NOMO-1 treated with dmso at 0.1 percent for 144 hours (cell line): Measurements from ENCODE around the gene NCAM2.
A peak's percentile ranks its signal among the peaks of the same experiment; 100 is the strongest.
"Not testable (repeated sequence)": the region's sequence is repeated elsewhere in the genome, so short reads cannot be mapped to it uniquely, and the experiment has no call there.

Experiments used
- DNase-seq: peaks from one replicate; lab custom pipeline; 2025; ENCODE audit not compliant: unreplicated experiment; lab: John Stamatoyannopoulos, UW

Gene NCAM2

GRCh38 chr21:21291883-21292569, 293.8 kb downstream of the NCAM2 start:
- DNase-seq = no peak

DNA sequence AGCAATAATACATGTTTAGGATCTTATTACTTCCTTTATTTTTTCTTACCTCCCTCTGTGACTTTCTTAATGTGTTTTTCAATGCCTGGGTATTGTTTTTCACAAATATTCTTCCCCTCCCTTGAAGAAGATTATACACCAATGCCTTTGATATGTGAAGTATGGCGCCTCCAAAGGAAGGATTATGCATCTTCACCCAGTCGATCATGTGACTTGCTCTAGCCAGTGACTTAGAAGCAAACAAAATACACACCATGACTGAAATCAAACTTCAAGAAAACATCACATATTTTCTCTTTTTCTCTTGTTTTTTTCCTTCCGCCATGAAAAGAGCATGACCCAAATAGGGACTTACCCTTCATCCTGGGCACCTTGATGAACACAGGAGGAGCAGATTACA, 297.1 kb downstream of the NCAM2 start:
- DNase-seq = no peak

DNA sequence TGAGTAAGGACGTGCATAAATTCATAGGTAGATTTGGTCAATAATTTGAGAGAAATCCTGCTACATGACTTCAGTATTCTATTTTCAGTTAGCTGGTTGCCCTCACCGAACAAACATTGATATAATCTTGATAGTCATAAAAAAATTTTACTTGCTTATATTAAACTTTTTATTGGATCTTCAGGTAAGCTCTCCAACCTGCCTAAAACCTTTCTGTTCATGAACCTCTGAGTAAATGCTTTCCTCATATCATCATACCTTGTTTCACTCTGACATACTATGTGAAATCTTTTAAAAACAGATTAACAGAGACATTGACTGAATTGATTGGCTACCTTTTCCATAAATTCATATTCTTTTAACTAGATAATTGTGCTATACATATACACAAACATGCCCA, 299.0 kb downstream of the NCAM2 start:
- DNase-seq = no peak

GRCh38 chr21:21301013-21301412, 302.8 kb downstream of the NCAM2 start:
- DNase-seq = no peak

GRCh38 chr21:21309510-21309909, 311.3 kb downstream of the NCAM2 start:
- DNase-seq = no peak

GRCh38 chr21:21324297-21324696, 326.1 kb downstream of the NCAM2 start:
- no peak for DNase-seq

DNA sequence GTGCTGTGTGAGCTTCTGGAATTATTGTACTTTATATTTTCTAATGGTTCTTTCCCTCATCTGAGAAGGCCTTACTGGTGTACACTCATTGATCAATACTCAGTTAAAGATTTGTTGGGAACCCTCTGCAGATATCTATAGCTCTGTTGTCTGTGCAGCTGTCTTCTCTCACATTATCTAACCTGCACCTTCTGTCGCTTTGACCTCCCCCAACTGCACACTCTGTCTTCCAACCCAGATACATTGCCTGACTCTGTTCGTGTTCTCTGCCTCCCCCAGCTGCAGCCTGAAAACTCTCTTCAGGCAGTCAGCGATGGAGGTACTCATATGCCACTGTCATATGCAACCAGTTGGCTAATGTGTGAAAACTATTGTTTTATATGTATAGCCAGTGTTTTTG, 334.3 kb downstream of the NCAM2 start:
- no peak for DNase-seq

DNA sequence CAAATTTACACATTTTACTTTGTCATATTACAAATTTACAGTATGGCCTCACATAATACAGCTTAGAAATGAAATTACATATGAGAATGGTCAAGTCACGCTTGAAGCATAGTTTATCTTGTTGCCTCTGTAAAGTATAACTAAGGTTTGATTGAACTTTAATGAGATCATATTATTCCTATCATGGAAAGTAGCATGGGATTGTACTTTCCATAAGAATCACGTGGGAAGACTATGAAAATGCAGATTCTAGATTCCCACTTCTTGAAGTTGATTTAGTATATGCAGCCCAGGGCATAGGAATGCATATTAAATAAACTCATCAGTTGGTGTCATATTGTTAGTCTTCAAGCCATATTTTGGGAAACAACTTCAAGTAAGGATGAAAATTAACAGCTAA, 342.8 kb downstream of the NCAM2 start:
- no peak for DNase-seq

DNA sequence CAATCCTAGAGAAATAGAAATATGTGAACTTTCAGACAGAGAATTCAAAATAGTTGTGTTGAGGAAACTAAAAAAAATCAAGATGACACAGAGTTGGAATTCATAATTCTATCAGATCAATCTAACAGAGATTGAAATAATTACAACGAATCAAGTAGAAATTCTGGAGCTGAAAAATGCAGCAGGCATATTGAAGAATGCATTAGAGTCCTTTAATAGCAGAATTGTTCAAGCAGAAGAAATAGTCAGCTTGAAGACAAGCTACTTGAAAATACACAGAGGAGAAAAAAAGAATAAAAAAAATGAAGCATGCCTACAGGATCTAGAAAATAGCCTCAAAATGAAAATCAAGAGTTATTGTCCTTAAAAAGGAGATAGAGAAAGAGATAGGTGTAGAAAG, 347.1 kb downstream of the NCAM2 start:
- DNase-seq = no peak

- no peak for DNase-seq
These were observed 347.7 kb downstream of the NCAM2 start for GRCh38 chr21:21345872-21346271.

DNA sequence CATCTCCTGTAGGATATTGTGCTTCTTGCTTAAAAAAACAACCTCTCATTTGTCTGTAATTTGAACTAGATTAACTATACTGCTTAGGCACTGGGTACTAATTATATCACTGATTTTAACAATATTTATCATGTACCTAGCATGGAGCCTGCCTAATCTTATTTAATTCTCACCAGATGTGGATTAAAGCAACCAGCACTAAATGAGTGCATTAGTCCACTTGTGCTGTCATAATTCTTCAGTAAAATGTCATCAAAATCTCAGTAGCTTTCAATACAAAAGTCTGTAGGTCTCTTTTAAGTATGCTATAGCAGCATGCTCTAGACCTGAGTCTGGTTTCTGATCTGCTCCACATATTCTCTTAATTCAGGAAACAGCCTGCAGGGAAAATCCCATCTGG, 368.1 kb downstream of the NCAM2 start:
- no peak for DNase-seq

GRCh38 chr21:21367583-21367982, 369.4 kb downstream of the NCAM2 start:
- no peak for DNase-seq

DNA sequence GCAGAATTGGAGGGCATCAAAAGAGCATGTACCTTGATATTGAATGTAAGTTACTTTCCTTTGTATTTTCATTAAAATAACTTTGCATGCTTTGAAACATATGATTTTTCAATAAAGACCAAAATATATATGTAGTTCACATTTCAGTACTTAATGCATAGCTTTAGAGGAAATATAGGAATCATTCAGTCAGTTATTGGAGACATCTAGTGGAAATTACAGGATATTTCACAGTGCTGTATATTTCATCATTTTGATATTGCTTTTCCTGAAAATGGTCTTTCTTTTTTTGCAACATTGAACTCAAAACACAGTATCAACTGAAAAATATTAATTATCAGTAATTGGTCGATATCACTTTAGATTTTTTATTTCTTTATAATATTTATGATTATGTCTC, 375.8 kb downstream of the NCAM2 start:
- DNase-seq = no peak

DNA sequence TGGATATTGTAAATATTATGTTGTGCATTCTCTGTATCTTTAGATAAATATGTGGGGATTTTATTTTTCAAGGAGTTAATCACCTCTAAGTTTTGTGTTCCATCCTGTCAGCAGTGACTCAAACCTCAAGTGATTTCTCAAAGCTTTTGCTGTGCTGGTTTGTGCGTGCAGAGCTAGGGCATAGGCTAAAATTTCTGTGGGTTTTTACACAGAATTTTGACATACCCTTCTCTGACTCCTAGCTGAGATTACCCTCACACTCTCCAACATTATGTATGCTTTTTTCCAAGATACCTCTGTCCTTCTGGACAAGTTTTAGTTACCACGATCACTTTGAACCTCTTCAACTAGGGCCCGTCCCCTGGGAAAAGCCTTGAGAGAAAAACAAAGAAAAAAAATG, 384.9 kb downstream of the NCAM2 start:
- no peak for DNase-seq

DNA sequence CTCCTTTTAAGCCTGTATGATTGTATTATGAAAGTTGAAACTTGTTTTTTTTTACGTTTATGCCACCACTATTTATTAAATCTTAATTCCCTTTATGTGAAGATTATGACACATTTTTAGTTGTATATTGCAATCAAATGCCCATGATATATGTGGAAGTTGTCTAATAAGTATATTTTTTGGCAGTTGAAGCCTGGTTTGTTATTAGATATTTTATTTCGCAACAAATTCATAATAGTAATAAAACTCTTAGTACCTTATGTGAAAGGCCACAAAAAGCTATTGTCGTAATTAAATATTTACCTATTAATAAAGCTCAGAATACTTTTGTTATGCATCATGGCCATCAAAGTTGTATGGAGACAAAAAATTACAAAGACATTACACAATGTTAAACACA, 386.8 kb downstream of the NCAM2 start:
- no peak for DNase-seq

GRCh38 chr21:21385404-21385803, 387.2 kb downstream of the NCAM2 start:
- DNase-seq = no peak

GRCh38 chr21:21387916-21388315, 389.7 kb downstream of the NCAM2 start:
- DNase-seq = no peak

GRCh38 chr21:21394064-21394463, 395.9 kb downstream of the NCAM2 start:
- no peak for DNase-seq

- DNase-seq = no peak
These were observed 398.2 kb downstream of the NCAM2 start for GRCh38 chr21:21396424-21396823.

DNA sequence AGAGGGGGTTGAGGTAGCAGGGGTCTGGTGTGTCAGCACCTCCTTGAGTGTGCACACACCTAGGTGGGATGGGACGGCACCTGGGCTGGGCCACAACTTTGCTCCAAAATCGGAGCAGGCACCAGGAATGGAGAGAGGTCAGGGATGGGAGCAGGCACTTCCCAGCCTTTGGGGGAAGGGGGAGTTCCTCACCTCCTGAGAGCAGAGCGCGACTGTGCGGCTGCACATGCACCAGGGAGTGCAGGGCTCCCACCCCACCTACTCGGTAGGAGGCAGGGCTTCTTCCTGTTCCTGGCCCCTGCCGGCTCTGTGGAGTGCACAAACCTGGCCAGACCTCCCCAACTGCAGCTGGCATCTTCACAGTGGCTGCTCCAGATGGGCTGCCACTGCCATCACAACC, 399.3 kb downstream of the NCAM2 start:
- DNase-seq = no peak

GRCh38 chr21:21401444-21401843, 403.2 kb downstream of the NCAM2 start:
- no peak for DNase-seq

- DNase-seq = not testable (repeated sequence)
These were observed 404.0 kb downstream of the NCAM2 start for GRCh38 chr21:21402187-21402586.

DNA sequence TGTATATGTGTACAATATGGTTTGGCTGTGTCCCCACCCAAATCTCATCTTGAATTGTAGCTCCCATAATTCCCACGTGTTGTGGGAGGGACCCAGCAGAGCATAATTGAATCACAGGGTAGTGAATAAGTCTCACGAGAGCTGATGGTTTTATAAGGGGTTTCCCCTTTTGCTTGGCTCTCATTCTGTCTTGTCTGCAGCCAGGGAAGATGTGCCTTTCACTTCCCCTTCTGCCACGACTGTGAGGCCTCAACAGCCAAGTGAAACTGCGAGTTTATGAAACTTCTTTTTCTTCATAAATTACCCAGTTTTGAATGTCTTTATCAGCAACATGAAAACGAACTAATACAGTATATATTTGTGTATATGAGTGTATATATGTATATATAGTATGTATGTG, 406.1 kb downstream of the NCAM2 start:
- peak; percentile 37 for DNase-seq
